Muscle layer of duodenum (tissue), 2 donors: ENCODE results near the gene OSTF1.

ENCODE experiments used
- H3K27ac ChIP-seq: one replicate; pipeline ENCODE4 v1.7.0; 2013; ENCODE audit warnings: mild to moderate bottlenecking, low read length
- H3K27me3 ChIP-seq: one replicate; pipeline ENCODE4 v1.7.0; 2013; ENCODE audit warnings: low read depth, mild to moderate bottlenecking, control low read depth, low read length
- H3K36me3 ChIP-seq, 2 donors: one replicate each; pipeline ENCODE4 v1.7.0; 2013; ENCODE audit warnings: low read length in 2 of 2, control low read depth in 1 of 2, mild to moderate bottlenecking in 1 of 2; ENCODE audit not compliant: insufficient read depth in 2 of 2, control insufficient read depth in 1 of 2
- H3K4me1 ChIP-seq, 2 donors: one replicate each; pipeline ENCODE4 v1.7.0; 2013; ENCODE audit warnings: low read length in 2 of 2, mild to moderate bottlenecking in 2 of 2, control low read depth in 1 of 2, moderate library complexity in 1 of 2; ENCODE audit not compliant: insufficient read depth in 2 of 2, control insufficient read depth in 1 of 2
- H3K4me3 ChIP-seq, 2 donors: one replicate each; pipeline ENCODE4 v1.7.0; 2013; ENCODE audit warnings: low read length in 2 of 2, low read depth in 1 of 2, mild to moderate bottlenecking in 1 of 2
- H3K9me3 ChIP-seq, 2 donors: one replicate each; pipeline ENCODE4 v1.7.0; 2013; ENCODE audit warnings: low read length in 2 of 2, control low read depth in 1 of 2, mild to moderate bottlenecking in 1 of 2; ENCODE audit not compliant: control insufficient read depth in 1 of 2
- donor health status: healthy.

OSTF1 gene

DNA sequence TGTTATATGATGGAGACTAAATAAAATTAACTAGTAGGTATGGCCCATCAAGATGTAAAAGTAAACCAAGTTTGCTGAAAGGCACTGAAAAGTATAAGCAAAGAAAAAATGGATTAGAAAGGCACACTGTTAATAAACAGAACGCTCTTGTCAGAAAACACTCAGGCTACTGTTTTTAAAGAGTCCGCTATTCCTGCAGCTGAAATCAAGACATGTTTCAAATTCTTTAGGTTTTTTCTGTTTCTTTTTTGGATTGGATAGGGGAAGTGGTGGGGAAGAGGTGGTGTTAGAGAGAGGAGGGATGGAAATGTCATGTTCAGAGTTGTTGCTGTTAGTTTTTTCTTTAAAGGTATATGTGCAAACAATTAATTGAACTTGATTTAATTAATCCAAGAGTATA, 17.5 kb downstream of the OSTF1 start:
- Histone ChIP-seq H3K27ac (no peak overlapping the region), H3K36me3 (no peaks in the 10 kb centered on the region), H3K4me3 (no peak overlapping the region), H3K4me1 (peaks cover 0 to 3% of the 10 kb centered on the region in 2 donors), H3K27me3 (no peaks in the 10 kb centered on the region), H3K9me3 (no peaks in the 10 kb centered on the region)

DNA sequence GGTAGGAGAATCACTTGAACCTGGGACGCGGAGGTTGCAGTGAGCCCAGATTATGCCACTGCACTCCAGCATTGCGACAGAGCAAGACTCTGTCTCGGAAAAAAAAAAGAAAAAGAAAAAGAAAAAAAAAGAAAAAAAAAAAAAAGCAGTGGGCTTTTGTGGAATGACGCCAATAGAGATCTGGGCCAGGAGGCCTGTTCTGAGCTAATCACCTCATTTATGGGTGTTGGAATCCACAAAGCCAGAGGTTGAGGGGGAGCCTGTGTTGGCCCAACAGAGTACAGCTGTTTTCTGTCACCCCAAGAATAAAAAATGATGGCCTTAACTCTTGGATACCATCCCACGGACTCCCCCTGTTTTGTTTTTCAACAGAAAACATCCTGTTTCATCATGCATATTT, 18.5 kb downstream of the OSTF1 start:
- H3K36me3 ChIP-seq: no peaks in the 10 kb centered on the region
- H3K4me1 ChIP-seq: no peaks in the 10 kb centered on the region
- H3K27me3 ChIP-seq: no peaks in the 10 kb centered on the region
- no peak overlapping the region for H3K27ac ChIP-seq
- H3K4me3 ChIP-seq: no peak overlapping the region
- no peaks in the 10 kb centered on the region for H3K9me3 ChIP-seq

- H3K4me3 ChIP-seq: no peak overlapping the region
- peak overlapping the region; percentile 39 for H3K27ac ChIP-seq
- H3K9me3 ChIP-seq: no peaks in the 10 kb centered on the region
- no peaks in the 10 kb centered on the region for H3K36me3 ChIP-seq
- H3K27me3 ChIP-seq: no peaks in the 10 kb centered on the region
- H3K4me1 ChIP-seq: peaks cover 0 to 6% of the 10 kb centered on the region in 2 donors
These were observed 20.3 kb downstream of the OSTF1 start for GRCh38 chr9:75108571-75108970.

GRCh38 chr9:75109210-75109839, 21.0 kb downstream of the OSTF1 start:
- H3K9me3 ChIP-seq: no peaks in the 10 kb centered on the region
- no peak overlapping the region for H3K27ac ChIP-seq
- H3K27me3 ChIP-seq: no peaks in the 10 kb centered on the region
- H3K36me3 ChIP-seq: no peaks in the 10 kb centered on the region
- H3K4me3 ChIP-seq: no peak overlapping the region
- peaks cover 0 to 6% of the 10 kb centered on the region in 2 donors for H3K4me1 ChIP-seq

GRCh38 chr9:75111019-75111622, 22.8 kb downstream of the OSTF1 start:
- no peak overlapping the region for H3K4me3 ChIP-seq
- H3K36me3 ChIP-seq: no peaks in the 10 kb centered on the region
- no peaks in the 10 kb centered on the region for H3K9me3 ChIP-seq
- no peak overlapping the region for H3K27ac ChIP-seq
- peaks cover 0 to 6% of the 10 kb centered on the region in 2 donors for H3K4me1 ChIP-seq
- no peaks in the 10 kb centered on the region for H3K27me3 ChIP-seq

DNA sequence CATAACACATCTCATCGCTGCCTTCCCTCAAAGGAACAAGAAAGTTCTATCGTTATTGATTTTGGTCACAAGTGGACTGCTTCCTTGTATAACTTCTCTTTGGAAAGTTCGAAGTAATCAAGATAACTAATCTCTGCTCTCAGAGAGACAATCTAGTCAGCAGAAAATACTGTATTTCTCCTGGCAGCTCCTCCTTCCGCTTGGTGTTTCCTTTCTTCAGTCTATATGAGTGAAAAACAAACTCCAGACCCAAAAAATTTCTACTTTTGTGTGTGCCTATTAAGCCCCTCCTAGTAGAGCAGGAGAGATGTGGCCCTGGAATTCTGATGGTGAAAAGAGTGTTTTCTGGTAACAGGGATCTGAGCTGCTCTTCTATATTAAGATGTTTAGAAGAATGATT, 24.5 kb downstream of the OSTF1 start:
- Histone ChIP-seq H3K27ac (no peak overlapping the region), H3K4me3 (no peak overlapping the region), H3K27me3 (no peaks in the 10 kb centered on the region), H3K36me3 (peaks cover 0 to 3% of the 10 kb centered on the region in 2 donors), H3K9me3 (no peaks in the 10 kb centered on the region), H3K4me1 (peaks cover 0 to 6% of the 10 kb centered on the region in 2 donors)

GRCh38 chr9:75116306-75116705, 28.0 kb downstream of the OSTF1 start:
- no peak overlapping the region for H3K4me3 ChIP-seq
- peaks cover 0 to 6% of the 10 kb centered on the region in 2 donors for H3K4me1 ChIP-seq
- peaks cover 8 to 14% of the 10 kb centered on the region in 2 donors for H3K36me3 ChIP-seq
- no peaks in the 10 kb centered on the region for H3K9me3 ChIP-seq
- no peaks in the 10 kb centered on the region for H3K27me3 ChIP-seq
- H3K27ac ChIP-seq: no peak overlapping the region

- no peaks in the 10 kb centered on the region for H3K27me3 ChIP-seq
- no peaks in the 10 kb centered on the region for H3K9me3 ChIP-seq
- H3K36me3 ChIP-seq: peaks cover 13 to 22% of the 10 kb centered on the region in 2 donors
- H3K27ac ChIP-seq: no peak overlapping the region
- H3K4me3 ChIP-seq: no peak overlapping the region
- peaks cover 0 to 5% of the 10 kb centered on the region in 2 donors for H3K4me1 ChIP-seq
These were observed 29.2 kb downstream of the OSTF1 start for GRCh38 chr9:75117564-75117963.

DNA sequence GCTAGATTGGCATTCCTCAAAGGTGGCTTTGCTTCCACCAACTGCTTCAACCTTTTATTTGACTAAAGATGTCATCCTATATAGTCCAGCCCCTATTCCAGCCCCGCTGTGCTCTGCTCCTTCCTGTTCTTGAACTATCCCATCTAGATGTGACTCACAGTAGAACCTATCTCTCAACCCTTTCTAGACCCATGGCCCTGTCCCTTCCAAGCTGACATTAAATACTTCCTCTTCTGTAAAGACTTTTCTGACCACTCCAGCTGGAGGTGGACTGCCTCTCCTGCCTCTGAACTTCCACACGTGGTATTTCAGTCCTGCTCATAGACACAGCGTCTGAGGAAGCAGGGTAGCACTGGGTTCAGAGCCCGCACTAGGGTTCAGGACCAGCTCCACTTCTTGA, 32.4 kb downstream of the OSTF1 start:
- Histone ChIP-seq H3K27me3 (no peaks in the 10 kb centered on the region), H3K4me3 (no peak overlapping the region), H3K9me3 (no peaks in the 10 kb centered on the region), H3K4me1 (no peaks in the 10 kb centered on the region), H3K27ac (no peak overlapping the region), H3K36me3 (peaks cover 13 to 22% of the 10 kb centered on the region in 2 donors)

- H3K27me3 ChIP-seq: no peaks in the 10 kb centered on the region
- H3K4me3 ChIP-seq: no peak overlapping the region
- H3K27ac ChIP-seq: no peak overlapping the region
- H3K9me3 ChIP-seq: no peaks in the 10 kb centered on the region
- H3K4me1 ChIP-seq: no peaks in the 10 kb centered on the region
- peaks cover 13 to 22% of the 10 kb centered on the region in 2 donors for H3K36me3 ChIP-seq
These were observed 33.7 kb downstream of the OSTF1 start for GRCh38 chr9:75121914-75122558.

DNA sequence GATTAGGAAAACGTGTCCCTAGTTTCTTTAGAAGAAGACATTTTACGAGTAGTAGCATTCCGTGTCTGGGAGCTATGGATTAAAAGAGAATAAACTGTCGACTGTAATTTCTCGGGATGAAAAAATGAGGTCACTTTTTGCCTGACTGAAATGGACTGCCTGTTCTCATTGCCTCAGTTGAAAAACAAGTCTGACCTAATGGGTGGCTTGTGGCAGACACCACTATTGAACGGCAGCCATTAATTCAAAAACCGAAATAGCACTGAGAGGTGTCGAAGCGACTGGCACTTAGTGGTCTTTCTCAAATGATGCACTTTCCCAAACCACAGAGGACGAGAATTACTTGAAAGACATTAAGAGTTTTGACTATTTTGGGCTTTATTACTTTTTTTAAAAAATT, 35.4 kb downstream of the OSTF1 start:
- peaks cover 11 to 15% of the 10 kb centered on the region in 2 donors for H3K36me3 ChIP-seq
- no peaks in the 10 kb centered on the region for H3K27me3 ChIP-seq
- H3K9me3 ChIP-seq: no peaks in the 10 kb centered on the region
- no peak overlapping the region for H3K4me3 ChIP-seq
- H3K4me1 ChIP-seq: no peaks in the 10 kb centered on the region
- H3K27ac ChIP-seq: no peak overlapping the region
